ENCODE data around the gene HACL1. TPM values are rescaled to one million over a fixed set of nuclear protein-coding genes. Genes with fewer than 3 reads are reported as not detected.

The HACL1 gene
- total RNA-seq, 1 experiment from 2014 or later, result 20.5 TPM

DNA sequence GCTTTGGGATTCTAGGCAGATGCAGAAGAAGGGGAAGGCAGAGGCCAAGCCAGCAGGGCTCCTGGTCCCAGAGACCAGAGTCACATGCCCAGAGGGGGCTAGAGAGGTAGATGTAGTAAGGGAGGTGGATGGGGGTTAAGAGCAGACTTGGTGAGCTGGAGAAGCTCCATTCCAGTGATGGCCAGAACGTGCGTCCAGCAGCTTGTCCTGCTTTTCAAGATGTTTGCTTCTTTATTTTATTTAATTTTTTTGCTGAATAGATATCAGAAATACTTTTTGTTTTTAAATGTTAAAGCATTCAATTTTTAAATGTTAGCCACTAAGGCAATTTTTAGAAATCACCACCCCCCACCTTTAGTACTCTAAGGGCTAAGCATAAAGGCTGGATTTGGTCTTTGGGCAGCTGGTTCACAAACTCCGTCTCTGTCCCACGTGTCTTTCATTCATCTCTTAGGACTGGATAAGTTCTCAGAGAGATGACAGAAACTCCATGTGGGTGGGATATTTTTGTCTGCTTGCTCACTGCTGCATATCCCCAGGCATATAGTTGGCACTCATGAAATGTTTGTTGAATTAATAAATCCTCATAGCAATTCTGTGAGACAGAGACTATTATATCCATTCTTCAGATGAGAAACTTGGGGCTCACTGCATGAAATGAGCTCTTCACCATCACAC lies 86.6 kb downstream of the HACL1 start:
- Histone ChIP-seq H3K27ac (ENCODE audit: low read depth, low read length) (no peak overlapping the region), H3K4me3 (replicated peaks in 1 of 2; ENCODE audit: low read depth in 1 of 2, low read length in 2 of 2) (no peak overlapping the region), H2AFZ (ENCODE audit: low read depth, low read length, poor library complexity, severe bottlenecking) (no peak overlapping the region), H3K79me2 (ENCODE audit: insufficient read depth, low read length) (no peaks in the 10 kb centered on the region), H3K4me2 (ENCODE audit: low read length) (no peak overlapping the region), H3K27me3 (ENCODE audit: insufficient read depth, low read length) (no peaks in the 10 kb centered on the region), H3K4me1 (ENCODE audit: control insufficient read depth in 1 of 2, insufficient read depth in 2 of 2, low read length in 2 of 2) (no peaks in the 10 kb centered on the region), H4K20me1 (ENCODE audit: insufficient read depth) (no peaks in the 10 kb centered on the region), H3K9me3 (ENCODE audit: control insufficient read depth in 1 of 2, insufficient read depth in 1 of 2, low read depth in 1 of 2, low read length in 2 of 2) (no peaks in the 10 kb centered on the region), H3K36me3 (ENCODE audit: control insufficient read depth in 1 of 2, insufficient read depth in 2 of 2, low read length in 2 of 2) (no peaks in the 10 kb centered on the region), H3K9me2 (ENCODE audit: insufficient read depth) (no peaks in the 10 kb centered on the region), H3K9ac (ENCODE audit: low read length) (no peak overlapping the region)
- DNase-seq (ENCODE audit: low read depth, low spot score), result no peak
- TF ChIP-seq JUND (IDR thresholded peaks at IDR 0.05), result no peak
- no peak for TF ChIP-seq ELF1 (IDR thresholded peaks at IDR 0.05; ENCODE audit: borderline replicate concordance, low read depth)
- TF ChIP-seq, protein P1, sequence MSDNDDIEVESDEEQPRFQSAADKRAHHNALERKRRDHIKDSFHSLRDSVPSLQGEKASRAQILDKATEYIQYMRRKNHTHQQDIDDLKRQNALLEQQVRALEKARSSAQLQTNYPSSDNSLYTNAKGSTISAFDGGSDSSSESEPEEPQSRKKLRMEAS (IDR thresholded peaks at IDR 0.05), result no peak
- TF ChIP-seq, protein P2, sequence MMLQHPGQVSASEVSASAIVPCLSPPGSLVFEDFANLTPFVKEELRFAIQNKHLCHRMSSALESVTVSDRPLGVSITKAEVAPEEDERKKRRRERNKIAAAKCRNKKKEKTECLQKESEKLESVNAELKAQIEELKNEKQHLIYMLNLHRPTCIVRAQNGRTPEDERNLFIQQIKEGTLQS (IDR thresholded peaks at IDR 0.05), result no peak
- no peak for TF ChIP-seq EZH2phosphoT487 (IDR thresholded peaks at IDR 0.05; ENCODE audit: borderline replicate concordance)
- TF ChIP-seq, protein P3, sequence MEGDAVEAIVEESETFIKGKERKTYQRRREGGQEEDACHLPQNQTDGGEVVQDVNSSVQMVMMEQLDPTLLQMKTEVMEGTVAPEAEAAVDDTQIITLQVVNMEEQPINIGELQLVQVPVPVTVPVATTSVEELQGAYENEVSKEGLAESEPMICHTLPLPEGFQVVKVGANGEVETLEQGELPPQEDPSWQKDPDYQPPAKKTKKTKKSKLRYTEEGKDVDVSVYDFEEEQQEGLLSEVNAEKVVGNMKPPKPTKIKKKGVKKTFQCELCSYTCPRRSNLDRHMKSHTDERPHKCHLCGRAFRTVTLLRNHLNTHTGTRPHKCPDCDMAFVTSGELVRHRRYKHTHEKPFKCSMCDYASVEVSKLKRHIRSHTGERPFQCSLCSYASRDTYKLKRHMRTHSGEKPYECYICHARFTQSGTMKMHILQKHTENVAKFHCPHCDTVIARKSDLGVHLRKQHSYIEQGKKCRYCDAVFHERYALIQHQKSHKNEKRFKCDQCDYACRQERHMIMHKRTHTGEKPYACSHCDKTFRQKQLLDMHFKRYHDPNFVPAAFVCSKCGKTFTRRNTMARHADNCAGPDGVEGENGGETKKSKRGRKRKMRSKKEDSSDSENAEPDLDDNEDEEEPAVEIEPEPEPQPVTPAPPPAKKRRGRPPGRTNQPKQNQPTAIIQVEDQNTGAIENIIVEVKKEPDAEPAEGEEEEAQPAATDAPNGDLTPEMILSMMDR (IDR thresholded peaks at IDR 0.05 in 2 of 3, conservative IDR thresholded peaks at IDR 0.05 in 1 of 3; ENCODE audit: borderline replicate concordance in 1 of 3, insufficient read depth in 1 of 3, low read depth in 2 of 3, low read length in 2 of 3), result no peak
- TF ChIP-seq POLR2AphosphoS5 (IDR thresholded peaks at IDR 0.05; ENCODE audit: low read depth, low read length), result no peak
- TF ChIP-seq, protein P4, sequence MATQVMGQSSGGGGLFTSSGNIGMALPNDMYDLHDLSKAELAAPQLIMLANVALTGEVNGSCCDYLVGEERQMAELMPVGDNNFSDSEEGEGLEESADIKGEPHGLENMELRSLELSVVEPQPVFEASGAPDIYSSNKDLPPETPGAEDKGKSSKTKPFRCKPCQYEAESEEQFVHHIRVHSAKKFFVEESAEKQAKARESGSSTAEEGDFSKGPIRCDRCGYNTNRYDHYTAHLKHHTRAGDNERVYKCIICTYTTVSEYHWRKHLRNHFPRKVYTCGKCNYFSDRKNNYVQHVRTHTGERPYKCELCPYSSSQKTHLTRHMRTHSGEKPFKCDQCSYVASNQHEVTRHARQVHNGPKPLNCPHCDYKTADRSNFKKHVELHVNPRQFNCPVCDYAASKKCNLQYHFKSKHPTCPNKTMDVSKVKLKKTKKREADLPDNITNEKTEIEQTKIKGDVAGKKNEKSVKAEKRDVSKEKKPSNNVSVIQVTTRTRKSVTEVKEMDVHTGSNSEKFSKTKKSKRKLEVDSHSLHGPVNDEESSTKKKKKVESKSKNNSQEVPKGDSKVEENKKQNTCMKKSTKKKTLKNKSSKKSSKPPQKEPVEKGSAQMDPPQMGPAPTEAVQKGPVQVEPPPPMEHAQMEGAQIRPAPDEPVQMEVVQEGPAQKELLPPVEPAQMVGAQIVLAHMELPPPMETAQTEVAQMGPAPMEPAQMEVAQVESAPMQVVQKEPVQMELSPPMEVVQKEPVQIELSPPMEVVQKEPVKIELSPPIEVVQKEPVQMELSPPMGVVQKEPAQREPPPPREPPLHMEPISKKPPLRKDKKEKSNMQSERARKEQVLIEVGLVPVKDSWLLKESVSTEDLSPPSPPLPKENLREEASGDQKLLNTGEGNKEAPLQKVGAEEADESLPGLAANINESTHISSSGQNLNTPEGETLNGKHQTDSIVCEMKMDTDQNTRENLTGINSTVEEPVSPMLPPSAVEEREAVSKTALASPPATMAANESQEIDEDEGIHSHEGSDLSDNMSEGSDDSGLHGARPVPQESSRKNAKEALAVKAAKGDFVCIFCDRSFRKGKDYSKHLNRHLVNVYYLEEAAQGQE (IDR thresholded peaks at IDR 0.05; ENCODE audit: low read depth), result no peak
- intact Hi-C loops (cut with micrococcal nuclease), result no loop called here
- ChIA-PET RAD21 (ENCODE audit: low non-redundant PET in 1 of 2, low total read pairs in 2 of 2, uncharacterized antibody in 2 of 2, unreplicated experiment in 2 of 2) (no interaction called here), POLR2A (no interaction called here), CTCF (no interaction called here)
- ATAC-seq, result no peak
- BruUV-seq (replicated peaks), result no TSS peak
